GF-D8 (cell line): ENCODE results near the gene DNAJC8.

Experiments
- DNase-seq: peaks from one replicate; lab custom pipeline; 2025; lab: John Stamatoyannopoulos, UW

The DNAJC8 gene

DNA sequence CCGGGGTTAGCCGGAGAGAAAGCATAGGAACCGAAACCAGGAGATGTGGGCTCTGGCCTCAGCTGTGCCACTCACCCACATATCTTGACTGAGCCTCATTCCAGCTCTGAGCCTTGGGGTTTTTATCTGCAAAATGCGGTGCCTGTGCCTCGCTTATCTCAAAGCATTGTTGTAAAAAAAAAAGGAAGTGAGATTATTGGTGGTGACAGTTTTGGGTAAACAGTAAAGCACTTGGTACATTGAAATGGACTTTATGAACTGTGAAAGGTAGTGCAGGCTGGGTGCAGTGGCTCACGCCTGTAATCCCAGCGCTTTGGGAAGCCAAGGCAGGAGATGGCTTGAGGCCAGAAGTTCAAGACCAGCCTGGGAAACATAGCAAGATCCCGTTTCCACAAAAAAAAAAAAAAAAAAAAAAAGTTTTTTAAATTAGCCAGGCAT lies 60.1 kb downstream of the DNAJC8 start:
- peak; percentile 97 for DNase-seq

DNA sequence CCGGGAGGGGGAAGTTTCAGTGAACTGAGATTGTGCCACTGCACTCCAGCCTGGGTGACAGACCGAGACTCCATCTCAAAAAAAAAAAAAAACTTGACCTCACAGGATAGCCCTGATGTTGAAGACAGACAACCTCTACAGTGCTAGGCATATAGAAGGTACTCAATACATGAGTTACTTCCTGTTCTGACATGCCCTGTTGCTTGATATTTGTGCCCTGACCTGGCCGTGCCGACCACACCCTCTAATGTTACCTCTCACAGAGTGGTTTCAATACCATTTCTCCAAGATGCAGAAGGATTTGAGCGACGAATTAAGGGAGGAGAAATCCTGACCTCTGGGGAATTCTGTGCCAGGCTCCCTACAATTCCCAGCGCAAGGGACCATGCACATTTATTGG lies 61.6 kb downstream of the DNAJC8 start:
- DNase-seq = no peak

DNA sequence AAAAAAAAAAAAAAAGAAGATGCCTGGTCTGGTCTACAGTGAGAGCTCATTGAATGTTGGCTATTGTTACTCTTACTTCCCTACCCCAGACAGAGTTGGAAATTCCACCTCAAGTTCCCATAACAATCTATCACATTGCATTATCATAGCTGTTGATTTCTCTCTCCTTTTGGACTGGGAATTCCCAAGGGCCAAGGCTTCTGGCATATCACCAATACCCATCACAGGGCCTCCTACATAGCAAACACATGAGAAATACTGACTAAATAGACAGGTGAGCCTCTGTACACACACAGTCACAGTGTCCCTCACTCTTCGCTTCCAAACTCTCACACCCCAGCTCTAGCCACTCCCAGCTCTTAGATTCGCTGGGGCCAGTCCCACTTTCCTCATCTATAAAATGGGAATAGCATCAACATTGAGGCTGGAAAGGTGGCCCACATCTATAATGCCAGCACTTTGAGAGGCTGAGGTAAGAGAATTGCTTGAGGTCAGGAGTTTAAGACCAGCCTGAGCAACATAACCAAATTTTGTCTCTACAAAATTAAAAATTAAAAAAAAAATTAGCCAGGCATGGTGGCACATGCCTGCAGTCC lies 62.7 kb downstream of the DNAJC8 start:
- no peak for DNase-seq

DNA sequence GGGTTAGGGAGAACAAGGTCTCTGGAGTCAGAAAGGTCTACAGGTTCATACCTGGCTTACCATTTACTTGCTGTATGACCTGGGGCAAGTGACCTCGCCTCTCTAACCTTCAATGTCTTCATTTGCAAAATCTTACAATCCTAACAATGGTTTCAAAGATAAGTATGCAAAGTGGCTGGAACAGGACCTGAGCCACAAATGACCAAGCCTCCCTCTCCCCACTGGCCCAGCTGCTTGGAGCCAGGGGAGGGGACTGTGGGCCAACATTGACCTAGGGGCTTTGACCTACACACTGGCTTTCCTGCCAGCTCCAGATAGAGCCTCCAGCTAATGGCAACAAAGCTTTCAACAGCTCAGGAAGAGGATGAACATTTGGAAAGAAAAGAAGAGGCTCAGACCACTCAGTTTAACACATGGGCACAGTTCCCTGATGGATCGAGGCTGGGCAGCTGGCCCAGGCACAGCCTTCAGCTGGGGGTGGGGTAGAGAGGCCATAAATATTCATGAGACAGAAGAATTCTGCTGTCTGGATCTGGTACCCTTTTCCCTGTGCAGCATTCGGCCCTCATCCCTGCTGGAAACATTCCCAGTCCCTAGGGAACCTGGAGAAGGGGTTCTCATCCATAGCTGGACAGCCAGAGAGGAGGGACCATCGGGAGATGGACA lies 69.2 kb downstream of the DNAJC8 start:
- DNase-seq = no peak

GRCh38 chr1:28162151-28162550 lies 70.7 kb downstream of the DNAJC8 start:
- no peak for DNase-seq

DNA sequence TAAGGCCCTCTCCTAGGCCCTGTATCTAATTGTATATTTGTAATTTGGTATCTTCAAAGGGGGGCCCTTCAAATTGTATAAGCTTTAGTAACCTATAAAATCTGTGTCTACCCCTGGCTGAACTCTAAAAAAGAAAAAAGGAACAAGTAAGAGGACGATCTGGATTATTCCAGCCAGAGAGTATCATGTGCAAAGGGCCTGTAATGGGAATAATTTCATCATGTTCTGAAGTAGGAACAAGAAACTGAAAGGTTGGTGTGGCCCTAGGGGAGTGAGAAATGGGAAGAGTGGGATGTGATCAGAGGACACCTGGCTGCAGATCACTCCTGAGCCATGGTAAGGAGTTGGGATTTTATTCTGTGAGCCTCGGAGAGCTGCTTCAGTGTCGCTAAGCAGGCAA lies 71.1 kb downstream of the DNAJC8 start:
- no peak for DNase-seq

- no peak for DNase-seq
Measured at GRCh38 chr1:28160782-28161266, 72.0 kb downstream of the DNAJC8 start.

- no peak for DNase-seq
Measured at GRCh38 chr1:28159680-28160079, 73.1 kb downstream of the DNAJC8 start.

GRCh38 chr1:28159243-28159642 lies 73.6 kb downstream of the DNAJC8 start:
- DNase-seq = no peak

DNA sequence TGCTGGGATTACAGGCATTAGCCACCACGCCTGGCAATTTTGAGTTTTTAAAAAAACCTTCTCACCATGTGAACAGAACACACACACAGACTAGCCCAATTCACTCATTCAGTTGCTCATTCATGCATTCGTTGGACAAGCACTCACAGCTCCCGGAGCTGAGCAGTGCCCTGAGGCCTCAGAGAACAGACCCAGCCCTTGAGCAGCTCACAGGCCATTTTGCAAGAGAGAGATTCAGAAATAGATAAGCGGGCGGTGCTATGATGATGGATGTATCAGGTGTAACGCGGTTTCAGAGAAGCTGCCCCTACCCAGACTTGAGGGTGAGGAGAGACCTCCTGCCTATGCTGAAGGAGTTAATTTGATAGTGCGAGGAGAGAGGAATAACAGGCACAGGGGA lies 74.9 kb downstream of the DNAJC8 start:
- no peak for DNase-seq

GRCh38 chr1:28156821-28157220 lies 76.0 kb downstream of the DNAJC8 start:
- peak; percentile 77 for DNase-seq

DNA sequence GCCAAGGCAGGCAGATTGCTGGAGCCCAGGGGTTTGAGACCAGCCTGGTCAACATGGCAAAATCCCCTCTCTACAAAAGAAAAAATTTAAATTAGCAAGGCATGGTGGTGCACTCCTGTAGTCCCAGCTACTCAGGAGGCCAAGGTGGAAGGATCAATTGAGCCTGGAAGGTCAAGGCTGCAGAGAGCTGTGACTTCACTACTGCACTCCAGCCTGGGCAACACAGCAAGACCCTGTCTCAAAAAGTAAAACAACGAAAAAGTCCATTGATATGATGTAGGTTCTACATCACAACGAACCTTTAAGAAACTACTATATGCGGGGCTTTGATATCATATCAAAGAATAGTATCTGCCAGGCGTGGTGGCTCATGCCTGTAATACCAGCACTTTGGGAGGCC lies 77.2 kb downstream of the DNAJC8 start:
- no peak for DNase-seq

DNA sequence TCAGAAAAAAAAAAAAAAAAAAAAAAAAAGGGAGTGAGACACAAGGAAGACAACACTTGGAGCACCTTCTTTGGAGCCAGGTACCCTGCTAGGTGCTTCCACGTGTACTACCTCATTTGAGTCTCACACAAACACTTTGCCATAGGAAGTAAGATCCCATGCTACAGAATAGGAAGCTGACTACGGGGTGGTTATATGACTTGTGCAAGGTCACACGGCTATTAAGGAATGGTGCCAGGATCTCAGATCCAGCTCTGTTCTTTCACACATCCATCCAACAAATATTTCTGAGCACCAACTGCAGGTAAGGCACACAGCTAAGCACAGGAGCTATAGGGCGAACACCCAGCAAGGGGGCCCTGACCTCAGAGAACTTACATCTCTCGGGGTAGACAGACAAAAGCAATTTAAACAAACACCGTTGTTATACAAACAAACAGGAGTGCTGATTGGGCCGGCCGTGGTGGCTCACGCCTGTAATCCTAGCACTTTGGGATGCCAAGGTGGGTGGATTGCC lies 78.7 kb downstream of the DNAJC8 start:
- no peak for DNase-seq
